ENCODE results near the gene PRLR. TPM values are rescaled to one million over a fixed set of nuclear protein-coding genes. Genes with fewer than 3 reads are reported as not detected.

Gene PRLR
- total and polyA plus RNA-seq, 2 of the 13 experiments (the other 11 are each of a cell fraction or from before 2014, with no cell fraction given), result 12.2 to 13.3 TPM

GRCh38 chr5:35045280-35045679 lies 185.0 kb downstream of the PRLR start:
- TF ChIP-seq GABPB1 (CRISPR knock-in tag; IDR thresholded peaks at IDR 0.05) (no peak), HHEX (CRISPR knock-in tag; IDR thresholded peaks at IDR 0.05) (no peak), ZSCAN25 (CRISPR knock-in tag; IDR thresholded peaks at IDR 0.05) (no peak), RBAK (CRISPR knock-in tag; IDR thresholded peaks at IDR 0.05) (no peak), ZFP91 (CRISPR knock-in tag; IDR thresholded peaks at IDR 0.05; ENCODE audit: borderline replicate concordance) (no peak)
- TF ChIP-seq, protein P1, sequence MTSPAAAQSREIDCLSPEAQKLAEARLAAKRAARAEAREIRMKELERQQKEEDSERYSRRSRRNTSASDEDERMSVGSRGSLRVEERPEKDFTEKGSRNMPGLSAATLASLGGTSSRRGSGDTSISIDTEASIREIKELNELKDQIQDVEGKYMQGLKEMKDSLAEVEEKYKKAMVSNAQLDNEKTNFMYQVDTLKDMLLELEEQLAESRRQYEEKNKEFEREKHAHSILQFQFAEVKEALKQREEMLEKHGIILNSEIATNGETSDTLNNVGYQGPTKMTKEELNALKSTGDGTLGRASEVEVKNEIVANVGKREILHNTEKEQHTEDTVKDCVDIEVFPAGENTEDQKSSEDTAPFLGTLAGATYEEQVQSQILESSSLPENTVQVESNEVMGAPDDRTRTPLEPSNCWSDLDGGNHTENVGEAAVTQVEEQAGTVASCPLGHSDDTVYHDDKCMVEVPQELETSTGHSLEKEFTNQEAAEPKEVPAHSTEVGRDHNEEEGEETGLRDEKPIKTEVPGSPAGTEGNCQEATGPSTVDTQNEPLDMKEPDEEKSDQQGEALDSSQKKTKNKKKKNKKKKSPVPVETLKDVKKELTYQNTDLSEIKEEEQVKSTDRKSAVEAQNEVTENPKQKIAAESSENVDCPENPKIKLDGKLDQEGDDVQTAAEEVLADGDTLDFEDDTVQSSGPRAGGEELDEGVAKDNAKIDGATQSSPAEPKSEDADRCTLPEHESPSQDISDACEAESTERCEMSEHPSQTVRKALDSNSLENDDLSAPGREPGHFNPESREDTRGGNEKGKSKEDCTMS (CRISPR knock-in tag; conservative IDR thresholded peaks at IDR 0.05), result no peak
- WGBS (ENCODE audit: low lambda C conversion rate), result 7% methylated on average over 1 of the region's 1 CpG
- H2AFZ ChIP-seq (ENCODE audit: low read length), result no peak overlapping the region
- no peak overlapping the region for H3K4me3 ChIP-seq (replicated peaks in 1 of 3; ENCODE audit: insufficient read depth in 1 of 3, low read depth in 2 of 3, low read length in 3 of 3)
- H3K9ac ChIP-seq (ENCODE audit: insufficient read depth, low read depth, low read length), result no peak overlapping the region
- H3K79me2 ChIP-seq (ENCODE audit: insufficient read depth, low read length), result no peaks in the 10 kb centered on the region
- peaks cover 38% of the 10 kb centered on the region for H3K4me1 ChIP-seq (ENCODE audit: insufficient read depth, low read length)
- no peak for FAIRE-seq
- H3K9me3 ChIP-seq (ENCODE audit: low read length), result no peaks in the 10 kb centered on the region
- H3K36me3 ChIP-seq (replicated peaks in 1 of 2; ENCODE audit: control insufficient read depth in 1 of 2, insufficient read depth in 2 of 2, low read length in 2 of 2), result no peaks in the 10 kb centered on the region
- in situ Hi-C loops (cut with HindIII; ENCODE audit: extremely low pct_ligation_motif_present, low pct_unique_long_range_greater_than_20kb) (no loop called here), intact Hi-C loops (cut with micrococcal nuclease; ENCODE audit: unreplicated experiment) (no loop called here)
- CTCF ChIA-PET (ENCODE audit: low intra/inter-chr PET ratio, low total read pairs), result no interaction called here
- no peaks in the 10 kb centered on the region for H3K27me3 ChIP-seq (ENCODE audit: control insufficient read depth in 1 of 2, insufficient read depth in 2 of 2, low read length in 2 of 2)
- no TSS peak for BruUV-seq (replicated peaks)
- POLR2A ChIA-PET, result no interaction called here
- no peak overlapping the region for H3K4me2 ChIP-seq (ENCODE audit: low read depth, low read length)
- ATAC-seq, result no peak
- H3K27ac ChIP-seq (ENCODE audit: extremely low read length, insufficient read depth, low read length), result no peak overlapping the region
- no peak for DNase-seq (ENCODE audit: low spot score)
- H4K20me1 ChIP-seq (ENCODE audit: insufficient read depth, low read length), result no peaks in the 10 kb centered on the region
